Endothelial cell of umbilical vein (primary cell): Measurements from ENCODE around the gene FBXO8. TPM values are rescaled to one million over a fixed set of nuclear protein-coding genes. Genes with fewer than 3 reads are reported as not detected.

Source experiments
- BruUV-seq: library from RNA; stranded (reverse); fragments of 400-500 nt; replicated peaks from 2 replicates; lab custom pipeline; 2021; lab: Mats Ljungman, UMichigan
- CTCF ChIA-PET: fragments of 300-600, 350-600 bp; sonication (Branson Sonifier 250); formaldehyde crosslinking; loops from one replicate; lab custom pipeline; 2021; ENCODE audit warnings: antibody characterized with exemption, inconsistent platforms; lab: Charles Lee
- POLR2A ChIA-PET: fragments of 300-600, 350-600 bp; sonication (Branson Sonifier 250); formaldehyde crosslinking; loops from one replicate; lab custom pipeline; 2021; ENCODE audit warnings: antibody characterized with exemption, inconsistent platforms; lab: Charles Lee
- DNase-seq: peaks from one replicate; pipeline ENCODE4 v3.0.0-alpha.2; 2011; ENCODE audit warnings: low read depth, low spot score
- FAIRE-seq: peaks from 2 replicates; lab custom pipeline; 2011; peaks lifted over from hg19 to GRCh38; lab: Jason Lieb, UNC
- H2AFZ ChIP-seq: 2 replicates; pipeline ENCODE4 v1.6.0; 2012; ENCODE audit warnings: low read depth, low read length, control low read depth, inconsistent platforms
- H3K27ac ChIP-seq: 2 replicates; pipeline ENCODE4 v1.5.1; 2011; ENCODE audit warnings: low read depth, mild to moderate bottlenecking, control low read depth, low read length, moderate library complexity; ENCODE audit not compliant: insufficient read depth
- H3K27me3 ChIP-seq, 2 experiments: 2 replicates each; pipeline versions ENCODE4 v1.6.0 to v1.6.1; 2011; ENCODE audit warnings: low read length in 2 of 2, mixed read lengths in 1 of 2; ENCODE audit not compliant: control insufficient read depth in 2 of 2, insufficient read depth in 2 of 2
- H3K36me3 ChIP-seq, 2 experiments: 2 replicates in 1 of 2; 3 replicates in 1 of 2; pipeline ENCODE4 v1.5.1; 2011; ENCODE audit warnings: low read length in 2 of 2, mild to moderate bottlenecking in 1 of 2, moderate library complexity in 1 of 2; ENCODE audit not compliant: control insufficient read depth in 2 of 2, insufficient read depth in 2 of 2; ENCODE audit errors: extremely low read depth in 1 of 2
- H3K4me1 ChIP-seq: 3 replicates; pipeline ENCODE4 v1.5.1; 2011; ENCODE audit warnings: mild to moderate bottlenecking, low read length; ENCODE audit not compliant: control insufficient read depth, insufficient read depth; ENCODE audit errors: extremely low read depth
- H3K4me2 ChIP-seq: 2 replicates; pipeline ENCODE4 v1.6.1; 2011; ENCODE audit warnings: low read length, control low read depth, mixed read lengths; ENCODE audit not compliant: insufficient read depth
- H3K4me3 ChIP-seq, 3 experiments: fragments of 200-600 bp in 1 of 3; sonication (generic), shearing (Covaris generic) in 1 of 3; replicated peaks in 1 of 3; 2 replicates each; pipeline ENCODE4 v1.5.1; 2011 to 2016; ENCODE audit warnings: control low read depth in 3 of 3, low read length in 3 of 3, mild to moderate bottlenecking in 2 of 3, inconsistent platforms in 1 of 3, low read depth in 1 of 3, moderate library complexity in 1 of 3; ENCODE audit not compliant: insufficient read depth in 1 of 3
- H3K79me2 ChIP-seq: 2 replicates; pipeline ENCODE4 v1.6.0; 2012; ENCODE audit warnings: low read length, inconsistent platforms; ENCODE audit not compliant: control insufficient read depth, insufficient read depth
- H3K9ac ChIP-seq: replicated peaks from 2 replicates; pipeline ENCODE3; 2011; ENCODE audit warnings: low read length, control low read depth; ENCODE audit not compliant: insufficient read depth; ENCODE audit errors: extremely low read depth
- H3K9me1 ChIP-seq: replicated peaks from 3 replicates; pipeline ENCODE4 v1.6.0; 2011; ENCODE audit warnings: mild to moderate bottlenecking, low read length; ENCODE audit not compliant: control insufficient read depth, insufficient read depth; ENCODE audit errors: extremely low read depth
- H3K9me3 ChIP-seq: replicated peaks from 2 replicates; pipeline ENCODE4 v1.5.1; 2012; ENCODE audit warnings: low read length, inconsistent platforms; ENCODE audit not compliant: control insufficient read depth, insufficient read depth
- H4K20me1 ChIP-seq: replicated peaks from 2 replicates; pipeline ENCODE3; 2011; ENCODE audit warnings: mild to moderate bottlenecking, low read length; ENCODE audit not compliant: control insufficient read depth, insufficient read depth; ENCODE audit errors: extremely low read depth
- CTCF ChIP-seq, 2 donors: IDR thresholded peaks; 1 replicate in 1 of 2; 2 replicates in 1 of 2; pipeline ENCODE4 v1.5.1; 2011; ENCODE audit warnings: low read length in 2 of 2, mild to moderate bottlenecking in 2 of 2, moderate library complexity in 2 of 2, control low read depth in 1 of 2, inconsistent platforms in 1 of 2, low read depth in 1 of 2; ENCODE audit not compliant: insufficient read depth in 1 of 2; ENCODE audit errors: extremely low read depth in 1 of 2
- EZH2 ChIP-seq: IDR thresholded peaks from 2 replicates; pipeline ENCODE4 v1.6.1; 2012; ENCODE audit warnings: borderline replicate concordance, low read depth, mild to moderate bottlenecking, moderate library complexity, low read length, inconsistent platforms; ENCODE audit not compliant: severe bottlenecking
- FOS ChIP-seq: IDR thresholded peaks from 2 replicates; pipeline ENCODE4 v1.6.1; 2011; ENCODE audit warnings: mild to moderate bottlenecking, low read length, moderate library complexity, borderline replicate concordance; ENCODE audit not compliant: insufficient read depth
- GATA2 ChIP-seq: IDR thresholded peaks from 2 replicates; pipeline ENCODE4 v1.7.0; 2011; ENCODE audit warnings: low read depth, mild to moderate bottlenecking, moderate library complexity, mixed read lengths, low read length; ENCODE audit not compliant: insufficient read length, insufficient read depth
- JUN ChIP-seq: IDR thresholded peaks from 2 replicates; pipeline ENCODE4 v1.6.1; 2011; ENCODE audit warnings: borderline replicate concordance, low read depth; ENCODE audit not compliant: insufficient read length, insufficient read depth
- MAX ChIP-seq: IDR thresholded peaks from 2 replicates; pipeline ENCODE4 v1.6.1; 2011; ENCODE audit not compliant: insufficient read depth, insufficient read length
- MYC ChIP-seq: IDR thresholded peaks from one replicate; pipeline ENCODE4 v1.6.1; 2011; ENCODE audit warnings: mild to moderate bottlenecking, low read depth, low read length
- POLR2A ChIP-seq: IDR thresholded peaks from 2 replicates; pipeline ENCODE4 v1.6.1; 2012; ENCODE audit warnings: low read depth, mild to moderate bottlenecking, control low read depth, low read length
- POLR2AphosphoS5 ChIP-seq: IDR thresholded peaks from 2 replicates; pipeline ENCODE4 v1.6.1; 2012; ENCODE audit warnings: low read depth, mild to moderate bottlenecking, control low read depth, low read length, moderate library complexity; ENCODE audit not compliant: insufficient read depth
- dilution Hi-C: fragments of 300-500 bp; cut with MboI; formaldehyde crosslinking; loops from one replicate; pipeline ENCODE4 v1.15.0; 2019; ENCODE audit warnings: low sequenced_read_pairs; ENCODE audit not compliant: extremely low pct_ligation_motif_present
- intact Hi-C: fragments of 100-400 bp; cut with micrococcal nuclease; formaldehyde crosslinking; loops from one replicate; pipeline ENCODE4 v1.10.0; 2022
- polyA plus RNA-seq, 4 experiments: library from polyadenylated mRNA; depleted of rRNA in 3 of 4; stranded (reverse) in 3 of 4; unstranded in 1 of 4; fragments of >200 nt; gene quantifications; 2 replicates each; pipeline versions ENCODE4 v1.2.1 to v1.2.3, GENCODE V29; 2011 to 2012; ENCODE audit warnings: missing spikeins in 1 of 4
- total RNA-seq: library from RNA; stranded (reverse); gene quantifications from 2 replicates; pipeline ENCODE4 v1.2.3, GENCODE V29; 2021

The FBXO8 gene
- total and polyA plus RNA-seq, 2 donors (not counting 3 experiments of a cell fraction or from before 2014, with no cell fraction given), result 9.9 to 14.5 TPM

- POLR2A ChIA-PET, result no interaction called here
- Histone ChIP-seq H3K9me3 (no peaks in the 10 kb centered on the region), H3K4me2 (no peak overlapping the region), H3K36me3 (no peaks in the 10 kb centered on the region), H3K4me3 (no peak overlapping the region), H4K20me1 (no peaks in the 10 kb centered on the region), H3K27ac (no peak overlapping the region), H3K9ac (no peak overlapping the region), H2AFZ (no peak overlapping the region), H3K79me2 (no peaks in the 10 kb centered on the region), H3K9me1 (no peaks in the 10 kb centered on the region), H3K4me1 (no peaks in the 10 kb centered on the region), H3K27me3 (no peaks in the 10 kb centered on the region)
- BruUV-seq, result no TSS peak
- no peak for FAIRE-seq
- CTCF ChIA-PET, result no interaction called here
- intact Hi-C loops (no loop called here), dilution Hi-C loops (no loop called here)
- DNase-seq, result no peak
- no peak for TF ChIP-seq MAX
- no peak for TF ChIP-seq POLR2AphosphoS5
- TF ChIP-seq POLR2A, result no peak
- TF ChIP-seq EZH2, result no peak
- TF ChIP-seq MYC, result no peak
- no peak for TF ChIP-seq GATA2
- no peak for TF ChIP-seq JUN
- TF ChIP-seq FOS, result no peak
- no peak for TF ChIP-seq CTCF (IDR thresholded peaks at IDR 0.05; ENCODE audit: extremely low read depth in 1 of 2, insufficient read depth in 1 of 2, low read depth in 1 of 2, low read length in 2 of 2)
Measured at GRCh38 chr4:174324725-174325124, 41.3 kb upstream of the FBXO8 start.
